K562 (cell line): ENCODE data around the gene CEACAM18. TPM values are rescaled to one million over a fixed set of nuclear protein-coding genes. Genes with fewer than 3 reads are reported as not detected.
A peak's percentile ranks its signal among the peaks of the same experiment; 100 is the strongest.

Experiments
- CTCF ChIP-seq, 3 experiments: IDR thresholded peaks in 2 of 3; conservative IDR thresholded peaks in 1 of 3; 2 replicates each; pipeline ENCODE4 v1.5.1; 2011 to 2012; ENCODE audit warnings: low read length in 3 of 3, mild to moderate bottlenecking in 3 of 3, control low read depth in 2 of 3, improper control_type of control experiment in 1 of 3, inconsistent platforms in 1 of 3, low read depth in 1 of 3, mixed read lengths in 1 of 3, moderate library complexity in 1 of 3; ENCODE audit not compliant: insufficient read depth in 2 of 3
- ELF2 ChIP-seq: fragments of 250-450 bp; sonication (Bioruptor Pico); IDR thresholded peaks from 2 replicates; pipeline ENCODE4 v1.5.0; 2021; ENCODE audit warnings: mild to moderate bottlenecking
- KDM5B ChIP-seq: fragments of 200-600 bp; sonication (generic); IDR thresholded peaks from 2 replicates; pipeline ENCODE4 v1.6.1; 2012; ENCODE audit warnings: low read depth, mild to moderate bottlenecking, moderate library complexity, low read length, control low read depth, inconsistent platforms; ENCODE audit not compliant: insufficient replicate concordance
- MTA1 ChIP-seq: fragments of 450-650 bp; IDR thresholded peaks from 2 replicates; pipeline ENCODE4 v1.6.1; 2017; ENCODE audit warnings: borderline replicate concordance
- PURB ChIP-seq: sonication (generic); formaldehyde crosslinking; IDR thresholded peaks from 2 replicates; pipeline ENCODE4 v1.9.0; 2021; ENCODE audit warnings: low read depth, mild to moderate bottlenecking, missing genetic modification reagents
- SMC3 ChIP-seq: conservative IDR thresholded peaks from 2 replicates; pipeline ENCODE4 v1.6.1; 2011; ENCODE audit warnings: low read depth, low read length, improper control_type of control experiment; ENCODE audit not compliant: insufficient read depth
- ZFX ChIP-seq: sonication (generic); formaldehyde crosslinking; IDR thresholded peaks from 2 replicates; pipeline ENCODE4 v1.8.0; 2022; ENCODE audit warnings: mild to moderate bottlenecking, missing genetic modification reagents, moderate library complexity
- ZNF511 ChIP-seq: sonication (generic); formaldehyde crosslinking; IDR thresholded peaks from 2 replicates; pipeline ENCODE4 v1.8.0; 2022; ENCODE audit warnings: mild to moderate bottlenecking, missing genetic modification reagents
- polyA plus RNA-seq, 8 experiments: library from polyadenylated mRNA; depleted of rRNA in 4 of 8; stranded (reverse) in 5 of 8; unstranded in 3 of 8; fragments of >200 nt; fragmentation: Nextera tagmentation in 2 of 8; fragmentation: Illumina TruSeq in 1 of 8; extraction: Ambion mirVana in 2 of 8; extraction: Trizol in 1 of 8; gene quantifications; 2 replicates each; pipeline versions ENCODE4 v1.2.1 to v1.2.3, GENCODE V29; 2011 to 2014; ENCODE audit warnings: inconsistent platforms in 1 of 8, missing spikeins in 1 of 8
- total RNA-seq, 7 experiments: library from RNA; depleted of rRNA in 6 of 7; stranded (reverse); fragments of >200 nt in 6 of 7; fragmentation: Illumina TruSeq in 2 of 7; extraction: Trizol in 2 of 7; gene quantifications; 2 replicates each; pipeline versions ENCODE4 v1.2.1 to v1.2.3, GENCODE V29; 2011 to 2021; ENCODE audit warnings: low replicate concordance in 1 of 7
- TF ChIP-seq, protein P1 (sequence below): fragments of 450-650 bp; IDR thresholded peaks from 2 replicates; pipeline ENCODE4 v1.6.1; 2017; ENCODE audit warnings: antibody characterized with exemption, mild to moderate bottlenecking
- TF ChIP-seq, protein P2 (sequence below): fragments of 450-650 bp; IDR thresholded peaks from 2 replicates; pipeline ENCODE4 v1.7.0; 2016; ENCODE audit warnings: borderline replicate concordance

CEACAM18 gene
- total and polyA plus RNA-seq, 9 of the 15 experiments (the other 6 are each of a cell fraction or from before 2014, with no cell fraction given) = 0.08 to 0.24 (median 0.15) TPM; not detected in 3

- TF ChIP-seq CTCF (IDR thresholded peaks at IDR 0.05 in 2 of 3, conservative IDR thresholded peaks at IDR 0.05 in 1 of 3; ENCODE audit: insufficient read depth in 2 of 3, low read depth in 1 of 3, low read length in 3 of 3) (peak in 1 of 3 experiments; percentile 17; a peak in 1 of 6 replicates), KDM5B (peak; percentile 60), PURB (CRISPR knock-in tag) (no peak), SMC3 (0 out of 2 replicates have a peak, but pooled peaks have one; percentile 2), ZNF511 (CRISPR knock-in tag) (no peak), MTA1 (peak; percentile 71), ZFX (CRISPR knock-in tag) (no peak), ELF2 (no peak)
- TF ChIP-seq, protein P1, sequence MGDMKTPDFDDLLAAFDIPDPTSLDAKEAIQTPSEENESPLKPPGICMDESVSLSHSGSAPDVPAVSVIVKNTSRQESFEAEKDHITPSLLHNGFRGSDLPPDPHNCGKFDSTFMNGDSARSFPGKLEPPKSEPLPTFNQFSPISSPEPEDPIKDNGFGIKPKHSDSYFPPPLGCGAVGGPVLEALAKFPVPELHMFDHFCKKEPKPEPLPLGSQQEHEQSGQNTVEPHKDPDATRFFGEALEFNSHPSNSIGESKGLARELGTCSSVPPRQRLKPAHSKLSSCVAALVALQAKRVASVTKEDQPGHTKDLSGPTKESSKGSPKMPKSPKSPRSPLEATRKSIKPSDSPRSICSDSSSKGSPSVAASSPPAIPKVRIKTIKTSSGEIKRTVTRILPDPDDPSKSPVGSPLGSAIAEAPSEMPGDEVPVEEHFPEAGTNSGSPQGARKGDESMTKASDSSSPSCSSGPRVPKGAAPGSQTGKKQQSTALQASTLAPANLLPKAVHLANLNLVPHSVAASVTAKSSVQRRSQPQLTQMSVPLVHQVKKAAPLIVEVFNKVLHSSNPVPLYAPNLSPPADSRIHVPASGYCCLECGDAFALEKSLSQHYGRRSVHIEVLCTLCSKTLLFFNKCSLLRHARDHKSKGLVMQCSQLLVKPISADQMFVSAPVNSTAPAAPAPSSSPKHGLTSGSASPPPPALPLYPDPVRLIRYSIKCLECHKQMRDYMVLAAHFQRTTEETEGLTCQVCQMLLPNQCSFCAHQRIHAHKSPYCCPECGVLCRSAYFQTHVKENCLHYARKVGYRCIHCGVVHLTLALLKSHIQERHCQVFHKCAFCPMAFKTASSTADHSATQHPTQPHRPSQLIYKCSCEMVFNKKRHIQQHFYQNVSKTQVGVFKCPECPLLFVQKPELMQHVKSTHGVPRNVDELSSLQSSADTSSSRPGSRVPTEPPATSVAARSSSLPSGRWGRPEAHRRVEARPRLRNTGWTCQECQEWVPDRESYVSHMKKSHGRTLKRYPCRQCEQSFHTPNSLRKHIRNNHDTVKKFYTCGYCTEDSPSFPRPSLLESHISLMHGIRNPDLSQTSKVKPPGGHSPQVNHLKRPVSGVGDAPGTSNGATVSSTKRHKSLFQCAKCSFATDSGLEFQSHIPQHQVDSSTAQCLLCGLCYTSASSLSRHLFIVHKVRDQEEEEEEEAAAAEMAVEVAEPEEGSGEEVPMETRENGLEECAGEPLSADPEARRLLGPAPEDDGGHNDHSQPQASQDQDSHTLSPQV = no peak
- TF ChIP-seq, protein P2, sequence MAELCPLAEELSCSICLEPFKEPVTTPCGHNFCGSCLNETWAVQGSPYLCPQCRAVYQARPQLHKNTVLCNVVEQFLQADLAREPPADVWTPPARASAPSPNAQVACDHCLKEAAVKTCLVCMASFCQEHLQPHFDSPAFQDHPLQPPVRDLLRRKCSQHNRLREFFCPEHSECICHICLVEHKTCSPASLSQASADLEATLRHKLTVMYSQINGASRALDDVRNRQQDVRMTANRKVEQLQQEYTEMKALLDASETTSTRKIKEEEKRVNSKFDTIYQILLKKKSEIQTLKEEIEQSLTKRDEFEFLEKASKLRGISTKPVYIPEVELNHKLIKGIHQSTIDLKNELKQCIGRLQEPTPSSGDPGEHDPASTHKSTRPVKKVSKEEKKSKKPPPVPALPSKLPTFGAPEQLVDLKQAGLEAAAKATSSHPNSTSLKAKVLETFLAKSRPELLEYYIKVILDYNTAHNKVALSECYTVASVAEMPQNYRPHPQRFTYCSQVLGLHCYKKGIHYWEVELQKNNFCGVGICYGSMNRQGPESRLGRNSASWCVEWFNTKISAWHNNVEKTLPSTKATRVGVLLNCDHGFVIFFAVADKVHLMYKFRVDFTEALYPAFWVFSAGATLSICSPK = no peak
These were observed 36.6 kb upstream of the CEACAM18 start (continued) for GRCh38 chr19:51441410-51442390.
